Progenitor cell of endocrine pancreas (in vitro differentiated cells): ENCODE results near the gene ABCG1. TPM values are rescaled to one million over a fixed set of nuclear protein-coding genes. Genes with fewer than 3 reads are reported as not detected.

ENCODE experiments used
- DNase-seq: peaks from one replicate; pipeline ENCODE4 v3.0.0; 2021; ENCODE audit warnings: low spot score; ENCODE audit not compliant: unreplicated experiment
- H3K27ac Mint-ChIP-seq: 2 replicates; pipeline ENCODE4 v1.8.0; 2021; ENCODE audit warnings: mild to moderate bottlenecking, moderate library complexity, mixed read lengths
- H3K27me3 Mint-ChIP-seq: 2 replicates; pipeline ENCODE4 v1.8.0; 2021; ENCODE audit warnings: mixed read lengths
- H3K36me3 Mint-ChIP-seq: 2 replicates; pipeline ENCODE4 v1.8.0; 2022; ENCODE audit warnings: mixed read lengths; ENCODE audit not compliant: insufficient read depth
- H3K4me1 Mint-ChIP-seq: 2 replicates; pipeline ENCODE4 v1.8.0; 2021; ENCODE audit warnings: low read depth, mixed read lengths
- H3K4me3 Mint-ChIP-seq: 2 replicates; pipeline ENCODE4 v1.8.0; 2021; ENCODE audit warnings: low read depth, mild to moderate bottlenecking, moderate library complexity, mixed read lengths
- H3K9me3 Mint-ChIP-seq: 2 replicates; pipeline ENCODE4 v1.8.0; 2021; ENCODE audit warnings: low read depth, mixed read lengths
- CTCF ChIP-seq: fragments of 200-600 bp; sonication (generic); IDR thresholded peaks from one replicate; pipeline ENCODE4 v1.5.0; 2021; ENCODE audit warnings: antibody characterized with exemption, mild to moderate bottlenecking; ENCODE audit not compliant: unreplicated experiment
- total RNA-seq: library from RNA; stranded (reverse); gene quantifications from 2 replicates; pipeline ENCODE4 v1.2.1, GENCODE V29; 2021

The ABCG1 gene
- total RNA-seq, 1 donor from 2014 or later, result 4.6 TPM

- Mint-ChIP-seq H3K4me1 (peaks cover 22% of the 10 kb centered on the region), H3K36me3 (no peaks in the 10 kb centered on the region), H3K27ac (peak overlapping the region; percentile 49), H3K9me3 (no peaks in the 10 kb centered on the region), H3K27me3 (no peaks in the 10 kb centered on the region), H3K4me3 (no peak overlapping the region)
- no peak for TF ChIP-seq CTCF
- no peak for DNase-seq
Measured at GRCh38 chr21:42317826-42318746, 99.1 kb downstream of the ABCG1 start.

GRCh38 chr21:42319376-42319775, 100.4 kb downstream of the ABCG1 start:
- Mint-ChIP-seq H3K9me3 (no peaks in the 10 kb centered on the region), H3K4me3 (no peak overlapping the region), H3K27me3 (peaks cover 4% of the 10 kb centered on the region), H3K27ac (no peak overlapping the region), H3K36me3 (no peaks in the 10 kb centered on the region), H3K4me1 (peaks cover 16% of the 10 kb centered on the region)
- no peak for DNase-seq
- TF ChIP-seq CTCF, result no peak

- no peaks in the 10 kb centered on the region for H3K9me3 Mint-ChIP-seq
- TF ChIP-seq CTCF, result peak; percentile 20
- no peak overlapping the region for H3K4me3 Mint-ChIP-seq
- H3K4me1 Mint-ChIP-seq, result peaks cover 13% of the 10 kb centered on the region
- peaks cover 6% of the 10 kb centered on the region for H3K27me3 Mint-ChIP-seq
- H3K27ac Mint-ChIP-seq, result peak overlapping the region; percentile 46
- H3K36me3 Mint-ChIP-seq, result no peaks in the 10 kb centered on the region
- DNase-seq, result no peak
Measured at GRCh38 chr21:42319851-42320572, 101.1 kb downstream of the ABCG1 start.

- TF ChIP-seq CTCF, result no peak
- H3K27me3 Mint-ChIP-seq, result peaks cover 6% of the 10 kb centered on the region
- no peak for DNase-seq
- no peaks in the 10 kb centered on the region for H3K9me3 Mint-ChIP-seq
- H3K27ac Mint-ChIP-seq, result peak overlapping the region; percentile 50
- H3K4me1 Mint-ChIP-seq, result peaks cover 5% of the 10 kb centered on the region
- H3K4me3 Mint-ChIP-seq, result no peak overlapping the region
- no peaks in the 10 kb centered on the region for H3K36me3 Mint-ChIP-seq
Measured at GRCh38 chr21:42320791-42321190, 101.9 kb downstream of the ABCG1 start.

GRCh38 chr21:42321231-42321630, 102.3 kb downstream of the ABCG1 start:
- Mint-ChIP-seq H3K36me3 (no peaks in the 10 kb centered on the region), H3K9me3 (no peaks in the 10 kb centered on the region), H3K4me3 (no peak overlapping the region), H3K27ac (no peak overlapping the region), H3K4me1 (peaks cover 4% of the 10 kb centered on the region), H3K27me3 (peaks cover 6% of the 10 kb centered on the region)
- no peak for TF ChIP-seq CTCF
- DNase-seq, result no peak
